Peyer's patch (tissue), 4 donors: ENCODE measurements around the gene MDFIC2. TPM values are rescaled to one million over a fixed set of nuclear protein-coding genes. Genes with fewer than 3 reads are reported as not detected.

ENCODE experiments used
- DNase-seq, 3 donors: peaks; one replicate each; pipeline ENCODE4 v3.0.0-alpha.2; 2017 to 2019
- H3K27ac ChIP-seq, 4 donors: fragments of 200-600 bp; sonication (generic); one replicate each; pipeline ENCODE4 v1.5.1; 2016 to 2019
- H3K27me3 ChIP-seq, 2 donors: fragments of 200-600 bp; sonication (generic); one replicate each; pipeline ENCODE4 v1.5.1; 2019
- H3K36me3 ChIP-seq, 3 donors: fragments of 200-600 bp; sonication (generic); one replicate each; pipeline ENCODE4 v1.5.1; 2016 to 2019
- H3K4me1 ChIP-seq, 4 donors: fragments of 200-600 bp; sonication (generic); one replicate each; pipeline ENCODE4 v1.5.1; 2016 to 2019
- H3K4me3 ChIP-seq, 4 donors: fragments of 200-600 bp; sonication (generic); 1 replicate in 3 of 4; 2 replicates in 1 of 4; pipeline ENCODE4 v1.5.1; 2016 to 2019; ENCODE audit warnings: mild to moderate bottlenecking in 1 of 4
- H3K9me3 ChIP-seq, 4 donors: fragments of 200-600 bp; sonication (generic); one replicate each; pipeline ENCODE4 v1.5.1; 2016 to 2019; ENCODE audit warnings: mild to moderate bottlenecking in 1 of 4
- POLR2A ChIP-seq, 2 donors: fragments of 450-650 bp; IDR thresholded peaks; one replicate each; pipeline ENCODE4 v1.5.1; 2017; ENCODE audit warnings: antibody characterized with exemption in 2 of 2, mild to moderate bottlenecking in 2 of 2, moderate library complexity in 2 of 2
- total RNA-seq, 4 donors: library from RNA; depleted of rRNA; stranded (reverse); fragments of >200 nt; gene quantifications; one replicate each; pipeline ENCODE4 v1.1.0, GENCODE V29; 2016
- TF ChIP-seq, protein P1 (sequence below), 6 experiments: fragments of 450-650 bp in 4 of 6; fragments of 200-600 bp in 2 of 6; sonication (generic) in 1 of 6; IDR thresholded peaks; one replicate each; pipeline ENCODE4 v1.5.1; 2017 to 2019; ENCODE audit warnings: antibody characterized with exemption in 6 of 6, mild to moderate bottlenecking in 3 of 6, moderate library complexity in 1 of 6

Gene MDFIC2
- total RNA-seq, 4 donors from 2014 or later = not detected

GRCh38 chr3:70261283-70261682 is 51.2 kb downstream of the MDFIC2 start:
- Histone ChIP-seq H3K27me3 (no peaks in the 10 kb centered on the region), H3K27ac (no peak overlapping the region), H3K9me3 (no peaks in the 10 kb centered on the region), H3K4me1 (peaks cover 0 to 7% (median 0%) of the 10 kb centered on the region in 4 donors), H3K4me3 (no peak overlapping the region), H3K36me3 (no peaks in the 10 kb centered on the region)
- TF ChIP-seq, protein P1, sequence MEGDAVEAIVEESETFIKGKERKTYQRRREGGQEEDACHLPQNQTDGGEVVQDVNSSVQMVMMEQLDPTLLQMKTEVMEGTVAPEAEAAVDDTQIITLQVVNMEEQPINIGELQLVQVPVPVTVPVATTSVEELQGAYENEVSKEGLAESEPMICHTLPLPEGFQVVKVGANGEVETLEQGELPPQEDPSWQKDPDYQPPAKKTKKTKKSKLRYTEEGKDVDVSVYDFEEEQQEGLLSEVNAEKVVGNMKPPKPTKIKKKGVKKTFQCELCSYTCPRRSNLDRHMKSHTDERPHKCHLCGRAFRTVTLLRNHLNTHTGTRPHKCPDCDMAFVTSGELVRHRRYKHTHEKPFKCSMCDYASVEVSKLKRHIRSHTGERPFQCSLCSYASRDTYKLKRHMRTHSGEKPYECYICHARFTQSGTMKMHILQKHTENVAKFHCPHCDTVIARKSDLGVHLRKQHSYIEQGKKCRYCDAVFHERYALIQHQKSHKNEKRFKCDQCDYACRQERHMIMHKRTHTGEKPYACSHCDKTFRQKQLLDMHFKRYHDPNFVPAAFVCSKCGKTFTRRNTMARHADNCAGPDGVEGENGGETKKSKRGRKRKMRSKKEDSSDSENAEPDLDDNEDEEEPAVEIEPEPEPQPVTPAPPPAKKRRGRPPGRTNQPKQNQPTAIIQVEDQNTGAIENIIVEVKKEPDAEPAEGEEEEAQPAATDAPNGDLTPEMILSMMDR (IDR thresholded peaks at IDR 0.05) = no peak
- TF ChIP-seq POLR2A (IDR thresholded peaks at IDR 0.05) = no peak
- no peak for DNase-seq

GRCh38 chr3:70256566-70256965 is 55.9 kb downstream of the MDFIC2 start:
- DNase-seq = no peak
- Histone ChIP-seq H3K36me3 (no peaks in the 10 kb centered on the region), H3K27me3 (no peaks in the 10 kb centered on the region), H3K4me3 (no peak overlapping the region), H3K9me3 (no peaks in the 10 kb centered on the region), H3K4me1 (no peaks in the 10 kb centered on the region), H3K27ac (no peak overlapping the region)
- TF ChIP-seq POLR2A (IDR thresholded peaks at IDR 0.05) = no peak
- TF ChIP-seq, protein P1 (IDR thresholded peaks at IDR 0.05) = no peak

- H3K27ac ChIP-seq = no peak overlapping the region
- no peaks in the 10 kb centered on the region for H3K27me3 ChIP-seq
- H3K4me1 ChIP-seq = no peaks in the 10 kb centered on the region
- DNase-seq = no peak
- H3K9me3 ChIP-seq = no peaks in the 10 kb centered on the region
- H3K4me3 ChIP-seq = no peak overlapping the region
- TF ChIP-seq, protein P1 (IDR thresholded peaks at IDR 0.05) = no peak
- TF ChIP-seq POLR2A (IDR thresholded peaks at IDR 0.05) = no peak
- H3K36me3 ChIP-seq = no peaks in the 10 kb centered on the region
Measured at GRCh38 chr3:70250492-70250891, 61.9 kb downstream of the MDFIC2 start.

DNA sequence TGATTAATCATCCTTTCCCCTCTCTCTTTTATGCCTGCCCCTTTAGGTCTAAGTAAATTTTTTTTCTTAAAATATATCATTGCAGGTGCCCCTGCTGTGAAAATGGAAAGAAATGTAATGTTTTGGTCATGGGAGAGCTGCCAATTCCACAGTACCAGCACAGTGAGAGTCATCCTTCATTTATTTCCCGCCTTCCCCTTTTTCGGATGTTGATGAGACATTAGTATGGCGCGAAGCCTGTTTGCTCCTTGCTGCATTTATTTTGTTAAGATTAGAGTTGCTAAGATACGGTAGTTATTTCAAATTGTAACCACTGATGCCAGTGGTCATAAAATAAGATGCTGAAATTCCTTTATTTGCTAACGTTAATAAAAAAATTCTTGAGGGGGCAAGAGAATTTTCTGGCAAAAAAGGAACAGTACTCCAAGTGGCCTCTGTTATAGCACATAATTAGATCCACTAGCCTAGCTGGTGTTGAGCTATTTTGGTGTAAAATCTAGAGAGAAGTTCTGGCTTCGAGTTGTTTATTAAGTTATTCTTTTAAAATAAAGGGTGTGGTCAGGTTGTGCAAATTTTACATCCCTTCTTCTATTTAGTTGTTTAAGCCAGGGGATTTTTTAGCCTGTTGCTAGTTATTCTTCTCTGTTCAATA is 62.8 kb downstream of the MDFIC2 start:
- H3K9me3 ChIP-seq = no peaks in the 10 kb centered on the region
- H3K27me3 ChIP-seq = no peaks in the 10 kb centered on the region
- H3K4me1 ChIP-seq = no peaks in the 10 kb centered on the region
- no peak for DNase-seq
- TF ChIP-seq, protein P1 (IDR thresholded peaks at IDR 0.05) = no peak
- TF ChIP-seq POLR2A (IDR thresholded peaks at IDR 0.05) = no peak
- no peak overlapping the region for H3K4me3 ChIP-seq
- no peak overlapping the region for H3K27ac ChIP-seq
- H3K36me3 ChIP-seq = no peaks in the 10 kb centered on the region

DNA sequence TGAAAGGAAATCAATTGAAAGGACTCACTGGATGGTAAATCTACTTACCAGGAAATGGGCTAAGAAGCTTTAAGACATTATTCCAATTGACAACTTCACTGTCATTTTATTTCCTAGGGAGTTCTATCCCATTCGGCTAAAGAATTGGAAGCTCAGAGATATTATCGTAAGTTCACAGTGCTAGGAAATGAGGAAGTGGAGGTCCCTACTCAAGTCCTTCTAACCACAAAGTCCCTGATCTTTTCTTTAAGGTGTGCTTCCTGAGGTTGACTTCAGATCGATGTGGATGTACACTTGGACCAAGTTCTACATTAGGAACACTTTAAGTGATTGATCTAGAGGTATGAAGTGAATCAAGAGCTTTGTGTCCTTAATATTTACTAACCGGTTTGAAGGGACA is 63.6 kb downstream of the MDFIC2 start:
- TF ChIP-seq, protein P1 (IDR thresholded peaks at IDR 0.05) = no peak
- no peak for TF ChIP-seq POLR2A (IDR thresholded peaks at IDR 0.05)
- Histone ChIP-seq H3K4me1 (no peaks in the 10 kb centered on the region), H3K9me3 (no peaks in the 10 kb centered on the region), H3K36me3 (no peaks in the 10 kb centered on the region), H3K4me3 (no peak overlapping the region), H3K27me3 (no peaks in the 10 kb centered on the region), H3K27ac (no peak overlapping the region)
- DNase-seq = no peak

DNA sequence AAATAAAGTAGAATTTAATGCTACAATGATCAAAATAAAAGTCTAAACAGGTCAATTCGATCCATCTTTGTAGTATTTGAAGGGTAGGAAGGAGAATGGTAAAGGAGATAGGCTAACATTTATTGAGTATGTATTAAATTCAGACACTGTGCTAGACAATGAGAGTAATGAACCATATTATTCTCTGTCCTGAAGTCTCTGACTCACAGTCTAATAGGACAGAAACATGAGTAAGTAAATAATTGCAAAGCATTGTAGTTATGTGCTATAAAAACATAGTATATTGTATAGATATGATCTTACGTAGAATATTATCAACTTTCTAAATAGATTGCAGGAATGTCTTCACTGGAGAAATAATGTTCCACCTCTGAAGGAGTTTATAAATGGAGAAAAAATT is 64.5 kb downstream of the MDFIC2 start:
- no peaks in the 10 kb centered on the region for H3K27me3 ChIP-seq
- no peak for DNase-seq
- H3K9me3 ChIP-seq = no peaks in the 10 kb centered on the region
- H3K4me1 ChIP-seq = no peaks in the 10 kb centered on the region
- H3K36me3 ChIP-seq = no peaks in the 10 kb centered on the region
- no peak overlapping the region for H3K27ac ChIP-seq
- TF ChIP-seq, protein P1 (IDR thresholded peaks at IDR 0.05) = no peak
- TF ChIP-seq POLR2A (IDR thresholded peaks at IDR 0.05) = no peak
- no peak overlapping the region for H3K4me3 ChIP-seq
